Stimulated activated CD8-positive, alpha-beta memory T cell treated with anti-CD3 and anti-CD28 coated beads, Interleukin-12 subunit alpha, Interleukin-12 subunit beta, amount 100 ng/mL, for 24 hours (primary cell): ENCODE results near the gene TMEM139.

Experiments
- DNase-seq: peaks from one replicate; pipeline ENCODE4 v3.0.0-alpha.2; 2020; ENCODE audit errors: extremely low read depth

TMEM139 gene

GRCh38 chr7:143284591-143285469 lies at the start of gene TMEM139:
Gene TMEM139, plus strand, starts transcription at chr7:143284958. Its CDS starts 1,000 bp downstream, at chr7:143285958.
- DNase-seq, result no peak

DNA sequence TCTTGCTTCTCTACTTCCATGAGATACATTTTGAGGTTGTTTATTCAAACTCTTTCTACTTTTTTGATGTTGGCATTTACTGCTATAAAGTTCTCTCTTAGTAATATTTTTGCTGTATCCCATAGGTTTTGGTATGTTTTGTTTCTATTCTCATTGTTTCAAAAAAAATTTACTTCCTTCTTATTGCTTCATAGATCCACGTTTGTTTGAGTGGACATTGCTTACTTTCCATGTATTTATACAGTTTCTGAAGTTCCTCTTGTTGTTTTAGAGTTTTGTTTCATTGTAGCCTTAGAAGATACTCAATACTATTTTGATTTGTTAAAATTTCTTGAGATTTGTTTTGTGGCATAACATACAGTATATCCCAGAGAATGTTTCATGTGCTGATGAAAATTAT lies 49.2 kb upstream of the TMEM139 start:
- no peak for DNase-seq

GRCh38 chr7:143236408-143236990 lies 48.3 kb upstream of the TMEM139 start:
- no peak for DNase-seq

DNA sequence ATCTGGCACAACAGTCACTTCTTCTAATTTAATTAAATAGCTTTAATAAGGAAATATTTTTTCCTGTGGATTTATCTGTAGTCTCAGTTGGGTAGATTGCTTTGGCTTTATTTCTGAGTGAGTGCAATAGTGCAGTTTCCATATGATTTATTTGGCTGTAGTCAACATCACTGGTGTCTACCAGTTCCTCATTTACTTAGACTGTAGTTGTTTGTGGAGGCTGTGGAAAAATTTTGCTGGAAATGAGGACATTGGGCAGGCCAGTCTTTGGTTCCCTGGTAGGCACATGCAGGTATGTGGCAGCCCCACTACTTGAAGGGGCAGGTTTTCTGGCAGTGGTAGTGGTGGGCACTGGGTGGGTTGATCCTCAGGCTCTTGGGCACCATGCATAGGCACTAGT lies 47.4 kb upstream of the TMEM139 start:
- no peak for DNase-seq

GRCh38 chr7:143238289-143238980 lies 46.3 kb upstream of the TMEM139 start:
- DNase-seq, result no peak

DNA sequence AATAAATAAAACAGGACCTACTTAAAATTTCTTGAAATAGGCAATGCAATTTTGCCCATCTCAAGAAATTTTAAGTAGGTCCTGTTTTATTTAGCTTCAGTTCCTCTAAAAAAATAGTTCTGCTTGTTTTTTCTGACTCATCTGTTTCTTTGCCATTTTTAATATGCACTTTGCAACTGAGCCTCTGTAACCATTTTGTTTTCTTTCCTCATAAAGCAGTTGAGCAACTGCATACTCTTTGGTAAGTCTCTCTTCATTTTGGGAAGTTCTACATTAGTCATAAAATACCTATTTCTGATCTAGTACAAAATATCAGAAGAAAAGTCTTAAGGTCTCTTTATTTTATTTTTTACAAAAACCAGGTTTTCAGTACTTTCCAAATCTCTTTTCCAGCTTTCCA lies 44.9 kb upstream of the TMEM139 start:
- no peak for DNase-seq

- no peak for DNase-seq
Observed at GRCh38 chr7:143240291-143241168, 44.2 kb upstream of the TMEM139 start.

- DNase-seq, result no peak
Observed at GRCh38 chr7:143242306-143242705, 42.5 kb upstream of the TMEM139 start.

DNA sequence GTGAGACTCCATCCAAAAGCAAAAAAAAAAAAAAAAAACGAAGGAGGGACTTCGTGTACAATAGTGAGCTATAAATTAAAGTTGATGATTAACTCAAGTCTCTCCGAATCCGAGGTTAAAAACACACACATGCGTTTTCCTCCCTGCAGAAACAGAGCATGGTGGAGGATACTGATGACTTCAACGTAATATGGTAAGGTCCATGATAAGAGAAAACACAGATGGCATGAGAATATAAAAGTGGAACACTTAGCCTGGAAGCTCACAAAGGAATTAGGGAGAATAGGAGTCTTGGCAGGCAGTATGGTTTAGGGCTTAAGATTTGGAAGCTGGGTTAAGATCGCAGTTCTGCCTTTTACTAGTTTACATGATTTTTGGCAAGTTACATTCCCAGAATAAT lies 41.6 kb upstream of the TMEM139 start:
- no peak for DNase-seq

DNA sequence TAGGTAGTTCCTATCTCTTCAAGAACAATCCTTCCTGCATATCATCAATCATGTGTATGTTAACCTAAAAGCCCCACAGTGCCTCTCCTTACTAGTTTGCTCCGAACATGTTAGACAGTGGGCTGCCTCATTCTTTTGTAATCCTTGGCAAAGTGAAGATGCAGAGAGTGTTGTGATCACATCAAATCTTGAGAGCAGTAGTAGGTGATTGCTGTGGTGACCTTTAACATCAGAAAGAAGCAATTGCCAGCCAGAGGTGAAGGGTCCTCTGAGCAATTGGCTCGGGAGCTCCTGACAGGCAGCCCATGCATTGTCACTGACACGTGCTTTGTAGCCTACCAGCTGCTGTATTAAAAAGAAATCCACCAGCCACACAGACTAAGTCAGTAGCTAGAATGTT lies 41.1 kb upstream of the TMEM139 start:
- no peak for DNase-seq

- no peak for DNase-seq
Observed at GRCh38 chr7:143244321-143244720, 40.4 kb upstream of the TMEM139 start.

DNA sequence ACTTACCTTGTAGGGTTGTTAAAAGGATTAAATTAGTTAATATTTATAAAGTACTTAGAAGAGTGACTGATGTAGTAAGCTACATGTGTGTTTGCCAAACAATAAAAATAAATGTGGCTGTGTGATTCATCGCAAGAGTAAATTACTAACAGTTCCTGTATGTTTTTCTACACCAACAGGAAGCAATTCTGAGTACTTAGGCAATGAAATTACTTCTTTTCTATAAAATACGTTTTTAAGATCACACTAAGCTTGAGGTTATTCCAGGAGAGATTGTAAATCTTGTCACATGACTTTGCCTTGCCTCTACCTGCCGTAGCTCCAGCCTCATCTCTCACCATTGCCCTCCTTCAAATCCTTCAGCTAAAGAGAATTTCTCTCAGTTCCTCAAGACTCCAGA lies 39.6 kb upstream of the TMEM139 start:
- no peak for DNase-seq

GRCh38 chr7:143247372-143247771 lies 37.4 kb upstream of the TMEM139 start:
- DNase-seq, result no peak

- no peak for DNase-seq
Observed at GRCh38 chr7:143248761-143249354, 35.9 kb upstream of the TMEM139 start.

- DNase-seq, result no peak
Observed at GRCh38 chr7:143250199-143250598, 34.6 kb upstream of the TMEM139 start.

DNA sequence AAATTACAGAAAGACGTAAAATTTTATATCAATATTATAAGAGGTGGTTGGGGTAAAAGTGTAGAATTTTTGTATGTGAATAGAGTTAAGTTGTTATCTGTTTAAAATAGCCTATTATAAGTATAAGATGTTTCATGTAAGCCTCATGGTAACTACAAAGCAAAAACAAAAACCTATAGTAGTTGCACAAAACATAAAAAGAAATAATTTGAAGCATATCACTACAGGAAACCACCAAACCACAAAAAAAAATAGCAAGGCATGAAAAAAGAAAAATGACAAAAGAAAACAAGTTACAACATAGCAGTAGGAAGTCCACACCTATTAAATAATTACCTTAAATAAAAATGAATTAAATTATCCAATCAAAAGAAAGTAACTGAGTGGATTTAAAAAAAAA lies 33.9 kb upstream of the TMEM139 start:
- no peak for DNase-seq

DNA sequence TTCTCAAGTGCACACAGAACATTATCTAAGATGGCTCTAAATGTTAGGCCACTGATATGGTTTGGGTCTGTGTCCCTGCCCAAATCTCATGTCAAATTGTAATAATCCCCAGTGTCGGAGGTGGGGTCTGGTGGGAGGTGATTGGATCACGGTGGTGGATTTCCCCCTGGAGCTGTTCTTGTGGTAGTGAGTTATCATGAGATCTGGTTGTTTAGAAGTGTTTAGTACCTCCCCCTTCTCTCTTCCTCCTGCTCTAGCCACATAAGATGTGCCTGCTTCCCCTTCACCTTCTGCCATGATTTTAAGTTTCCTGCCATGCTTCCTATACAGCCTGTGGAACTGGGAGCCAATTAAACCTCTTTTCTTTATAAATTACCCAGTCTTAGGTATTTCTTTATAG lies 32.8 kb upstream of the TMEM139 start:
- DNase-seq, result no peak

DNA sequence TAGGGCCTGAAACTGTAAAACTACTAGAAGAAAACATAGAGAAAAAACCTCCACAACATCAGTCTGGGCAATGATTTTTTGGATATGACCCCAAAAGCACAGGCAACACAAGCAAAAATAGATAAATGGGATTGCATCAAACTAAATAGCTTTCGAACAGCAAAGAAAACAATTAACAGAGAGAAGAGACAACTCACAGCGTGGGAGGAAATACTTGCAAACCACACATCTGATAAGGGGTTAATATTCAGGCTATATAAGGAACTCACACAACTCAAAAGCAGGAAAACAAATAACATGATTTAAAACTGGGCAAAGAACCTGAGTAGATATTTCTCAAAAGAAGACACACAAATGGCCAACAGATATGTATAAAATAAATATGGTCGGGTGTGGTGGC lies 29.2 kb upstream of the TMEM139 start:
- DNase-seq, result no peak

DNA sequence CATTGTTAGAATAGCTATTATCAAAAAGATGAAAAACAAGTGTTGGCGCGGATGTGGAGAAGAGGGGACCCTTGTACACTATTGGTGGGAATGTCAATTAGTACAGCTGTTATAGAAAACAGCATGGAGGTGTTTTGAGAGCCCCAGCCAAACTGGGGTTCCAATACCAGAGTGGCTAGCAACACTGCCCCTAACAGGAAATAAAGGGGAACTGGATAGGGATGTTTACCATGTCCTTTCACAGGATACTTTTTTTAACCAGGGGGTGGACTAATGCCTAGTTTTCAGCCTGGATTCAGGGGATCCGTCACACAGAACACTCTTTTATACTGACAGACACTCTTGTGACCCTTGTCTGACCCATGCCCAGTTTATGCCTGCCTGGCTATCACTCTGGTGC lies 28.4 kb upstream of the TMEM139 start:
- no peak for DNase-seq

- DNase-seq, result no peak
Observed at GRCh38 chr7:143256932-143257331, 27.8 kb upstream of the TMEM139 start.

DNA sequence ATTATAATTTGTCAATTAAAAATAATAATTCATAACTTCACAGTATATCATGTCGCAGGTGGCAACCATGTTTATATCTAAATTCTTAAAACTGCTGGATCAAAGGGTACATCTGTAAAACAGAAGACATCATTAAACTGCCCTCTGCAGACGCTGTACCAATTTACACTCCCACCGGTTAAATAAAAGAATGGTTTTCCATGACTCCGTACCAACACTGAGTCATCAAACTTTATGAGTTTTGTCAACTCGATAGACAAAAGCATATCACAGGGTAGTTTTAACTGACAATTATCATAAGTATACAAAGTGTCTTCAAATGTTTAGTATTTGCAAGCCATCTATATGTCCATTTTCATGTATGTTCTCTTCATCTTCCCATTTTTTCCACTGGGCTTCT lies 27.3 kb upstream of the TMEM139 start:
- DNase-seq, result no peak
